Measurements from ENCODE around the gene SOX12. TPM values are rescaled to one million over a fixed set of nuclear protein-coding genes. Genes with fewer than 3 reads are reported as not detected.

The SOX12 gene
- total RNA-seq, 4 donors from 2014 or later, result 2.4 to 21.9 (median 7.4) TPM

- no peaks in the 10 kb centered on the region for H3K27me3 ChIP-seq
- no peak for DNase-seq
- H3K4me1 ChIP-seq, result no peaks in the 10 kb centered on the region
- H3K9me3 ChIP-seq, result no peaks in the 10 kb centered on the region
- TF ChIP-seq POLR2A (IDR thresholded peaks at IDR 0.05), result no peak
- TF ChIP-seq CTCF (IDR thresholded peaks at IDR 0.05), result no peak
- intact Hi-C loops (cut with DNase I; ENCODE audit: low total_unique reads), result loop anchor here (10.0 kb wide), 1 partner anchor 57 kb away; no protein-coding TSS in a partner anchor
- no peaks in the 10 kb centered on the region for H3K36me3 ChIP-seq
- H3K27ac ChIP-seq, result no peak overlapping the region
- H3K4me3 ChIP-seq, result no peak overlapping the region
Measured at GRCh38 chr20:278181-278580, 47.2 kb upstream of the SOX12 start.

- Histone ChIP-seq H3K4me1 (no peaks in the 10 kb centered on the region), H3K27ac (peak overlapping the region in 1 of 2 donors; percentile 57), H3K27me3 (no peaks in the 10 kb centered on the region), H3K36me3 (no peaks in the 10 kb centered on the region), H3K4me3 (peak overlapping the region in 1 of 2 donors; percentile 17), H3K9me3 (no peaks in the 10 kb centered on the region)
- peak; percentile 43 to 68 for DNase-seq
- TF ChIP-seq POLR2A (IDR thresholded peaks at IDR 0.05) (no peak), CTCF (IDR thresholded peaks at IDR 0.05) (peak in 2 of 4 experiments; percentile 21 to 33)
- intact Hi-C loops (cut with DNase I; ENCODE audit: low total_unique reads), result loop anchor here (10.0 kb wide), 1 partner anchor 56 kb away; no protein-coding TSS in a partner anchor
Measured at GRCh38 chr20:278607-279571, 46.5 kb upstream of the SOX12 start.

DNA sequence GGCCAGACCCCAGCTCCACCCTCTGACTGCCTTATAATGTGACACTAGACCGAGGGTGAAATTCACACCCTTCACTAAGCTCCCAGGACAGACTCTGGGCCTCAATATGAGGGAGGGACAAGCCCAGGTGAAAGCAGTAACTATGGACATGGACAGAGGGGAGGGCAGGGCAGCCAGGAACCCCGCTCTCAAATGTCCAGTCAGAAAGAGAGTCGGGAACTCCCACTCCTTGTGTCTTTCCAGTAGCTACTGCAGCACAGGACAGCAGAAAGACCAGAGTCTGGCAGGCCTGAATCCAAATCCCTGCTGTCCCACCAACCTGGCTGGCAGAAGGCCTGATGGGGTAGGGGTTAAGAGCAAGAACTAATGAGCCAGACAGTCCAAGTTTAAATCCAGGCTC is 41.2 kb upstream of the SOX12 start:
- Histone ChIP-seq H3K27ac (no peak overlapping the region), H3K4me1 (no peaks in the 10 kb centered on the region), H3K4me3 (no peak overlapping the region), H3K9me3 (no peaks in the 10 kb centered on the region), H3K27me3 (no peaks in the 10 kb centered on the region), H3K36me3 (no peaks in the 10 kb centered on the region)
- intact Hi-C loops (cut with DNase I; ENCODE audit: low total_unique reads), result no loop called here
- no peak for DNase-seq
- no peak for TF ChIP-seq POLR2A (IDR thresholded peaks at IDR 0.05)
- no peak for TF ChIP-seq CTCF (IDR thresholded peaks at IDR 0.05)

DNA sequence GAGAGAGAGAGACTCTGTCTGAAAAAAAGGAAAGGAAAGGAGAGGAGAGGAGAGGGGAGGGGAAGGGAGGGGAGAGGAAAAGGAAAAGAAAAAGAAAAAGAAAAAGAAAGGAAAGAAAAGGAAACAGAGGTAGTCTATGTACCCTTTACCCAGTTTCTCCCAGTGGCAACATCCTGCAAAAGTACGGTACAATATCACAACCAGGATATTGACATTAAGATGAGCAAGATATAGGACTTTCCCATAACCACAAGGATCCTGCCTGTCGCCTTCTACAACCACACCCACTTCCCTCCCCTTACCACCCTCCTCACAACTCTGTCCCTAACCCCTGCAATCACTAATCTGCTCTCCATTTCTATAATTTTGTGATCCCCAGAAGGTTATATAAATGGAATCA is 38.8 kb upstream of the SOX12 start:
- DNase-seq, result no peak
- intact Hi-C loops (cut with DNase I; ENCODE audit: low total_unique reads), result no loop called here
- no peaks in the 10 kb centered on the region for H3K9me3 ChIP-seq
- no peaks in the 10 kb centered on the region for H3K27me3 ChIP-seq
- no peak overlapping the region for H3K27ac ChIP-seq
- H3K4me1 ChIP-seq, result no peaks in the 10 kb centered on the region
- TF ChIP-seq POLR2A (IDR thresholded peaks at IDR 0.05) (no peak), CTCF (IDR thresholded peaks at IDR 0.05) (no peak)
- no peak overlapping the region for H3K4me3 ChIP-seq
- no peaks in the 10 kb centered on the region for H3K36me3 ChIP-seq

Data from uterus (tissue), 4 donors.